Epithelial cell of esophagus (primary cell): ENCODE data around the gene CREB5.

Experiments
- DNase-seq: peaks from one replicate; pipeline ENCODE4 v3.0.0; 2010; ENCODE audit warnings: low read depth
- H3K4me3 ChIP-seq: 2 replicates; pipeline ENCODE4 v1.5.1; 2011; ENCODE audit warnings: mild to moderate bottlenecking, low read length, control low read depth
- TF ChIP-seq, protein P1 (sequence below): IDR thresholded peaks from 2 replicates; pipeline ENCODE4 v1.5.1; 2011; ENCODE audit warnings: low read depth, mild to moderate bottlenecking, low read length, control low read depth, inconsistent platforms; ENCODE audit not compliant: insufficient read depth; ENCODE audit errors: missing control alignments

Gene CREB5

DNA sequence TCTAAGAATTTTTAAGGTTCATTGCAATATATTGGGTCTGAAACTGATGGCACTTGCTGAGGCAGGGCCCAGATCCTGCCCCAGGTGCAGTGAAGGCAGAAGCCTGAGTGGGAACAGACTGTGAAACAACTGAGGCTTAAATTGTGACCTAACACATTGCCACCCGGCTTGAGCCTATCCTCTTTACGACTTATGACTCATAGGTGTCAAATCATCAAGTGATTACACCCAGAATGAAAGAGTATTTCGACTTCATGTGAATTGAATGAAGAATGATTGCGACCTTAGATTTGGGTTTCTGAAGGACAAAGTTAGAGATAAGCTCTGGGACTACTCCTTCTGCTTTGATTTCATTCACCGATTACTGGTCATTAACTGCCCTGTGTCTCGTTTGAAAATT is 200.9 kb downstream of the CREB5 start:
- H3K4me3 ChIP-seq: no peak overlapping the region
- TF ChIP-seq, protein P1, sequence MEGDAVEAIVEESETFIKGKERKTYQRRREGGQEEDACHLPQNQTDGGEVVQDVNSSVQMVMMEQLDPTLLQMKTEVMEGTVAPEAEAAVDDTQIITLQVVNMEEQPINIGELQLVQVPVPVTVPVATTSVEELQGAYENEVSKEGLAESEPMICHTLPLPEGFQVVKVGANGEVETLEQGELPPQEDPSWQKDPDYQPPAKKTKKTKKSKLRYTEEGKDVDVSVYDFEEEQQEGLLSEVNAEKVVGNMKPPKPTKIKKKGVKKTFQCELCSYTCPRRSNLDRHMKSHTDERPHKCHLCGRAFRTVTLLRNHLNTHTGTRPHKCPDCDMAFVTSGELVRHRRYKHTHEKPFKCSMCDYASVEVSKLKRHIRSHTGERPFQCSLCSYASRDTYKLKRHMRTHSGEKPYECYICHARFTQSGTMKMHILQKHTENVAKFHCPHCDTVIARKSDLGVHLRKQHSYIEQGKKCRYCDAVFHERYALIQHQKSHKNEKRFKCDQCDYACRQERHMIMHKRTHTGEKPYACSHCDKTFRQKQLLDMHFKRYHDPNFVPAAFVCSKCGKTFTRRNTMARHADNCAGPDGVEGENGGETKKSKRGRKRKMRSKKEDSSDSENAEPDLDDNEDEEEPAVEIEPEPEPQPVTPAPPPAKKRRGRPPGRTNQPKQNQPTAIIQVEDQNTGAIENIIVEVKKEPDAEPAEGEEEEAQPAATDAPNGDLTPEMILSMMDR: no peak
- DNase-seq: peak; percentile 37

DNA sequence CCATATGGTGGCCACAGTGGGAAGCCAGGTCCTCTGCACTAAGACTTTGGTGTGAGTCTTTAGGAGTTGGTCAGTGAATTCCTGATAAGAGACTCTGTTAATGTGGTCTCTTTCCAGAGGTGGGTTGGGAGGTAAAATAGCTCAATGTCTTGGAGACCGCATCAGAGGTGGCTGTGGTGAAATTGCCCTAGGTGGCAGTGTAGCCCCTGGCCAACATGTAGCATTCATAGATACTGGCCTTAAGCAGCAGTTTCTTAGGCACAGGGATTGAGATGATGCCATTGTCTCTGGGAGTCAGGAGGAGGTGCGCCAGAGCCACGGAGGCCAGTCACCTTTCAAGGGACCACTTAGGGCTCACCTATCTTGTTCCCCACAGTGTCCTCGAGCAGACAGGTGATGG is 202.8 kb downstream of the CREB5 start:
- no peak overlapping the region for H3K4me3 ChIP-seq
- DNase-seq: no peak
- TF ChIP-seq, protein P1: no peak

DNA sequence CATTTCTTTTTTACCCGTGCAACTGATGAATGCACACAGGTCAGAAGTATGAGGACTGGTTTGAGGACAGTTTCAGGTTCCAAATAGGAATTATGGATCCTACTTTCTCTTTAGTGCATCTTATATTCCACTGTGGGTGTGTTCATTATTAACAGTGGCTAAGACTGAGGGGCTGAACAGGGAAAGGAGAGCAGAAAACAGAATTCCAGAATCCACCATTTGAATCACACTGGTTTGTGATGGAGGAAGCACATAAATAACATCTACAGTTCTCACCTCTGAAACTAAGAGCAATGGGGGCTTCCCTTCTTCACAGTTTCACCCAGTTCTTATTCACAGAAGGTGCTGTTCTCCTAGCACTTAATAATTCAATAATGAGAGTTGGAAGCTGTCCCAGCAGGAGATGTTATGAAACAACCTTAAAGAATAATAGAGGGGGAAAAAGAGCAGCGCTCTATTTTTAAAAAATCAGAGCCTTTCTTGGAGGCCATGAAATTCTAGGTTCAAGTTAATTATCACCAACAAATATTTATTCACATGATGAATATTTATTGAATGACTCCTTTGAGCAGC is 205.1 kb downstream of the CREB5 start:
- no peak for DNase-seq
- TF ChIP-seq, protein P1: no peak

DNA sequence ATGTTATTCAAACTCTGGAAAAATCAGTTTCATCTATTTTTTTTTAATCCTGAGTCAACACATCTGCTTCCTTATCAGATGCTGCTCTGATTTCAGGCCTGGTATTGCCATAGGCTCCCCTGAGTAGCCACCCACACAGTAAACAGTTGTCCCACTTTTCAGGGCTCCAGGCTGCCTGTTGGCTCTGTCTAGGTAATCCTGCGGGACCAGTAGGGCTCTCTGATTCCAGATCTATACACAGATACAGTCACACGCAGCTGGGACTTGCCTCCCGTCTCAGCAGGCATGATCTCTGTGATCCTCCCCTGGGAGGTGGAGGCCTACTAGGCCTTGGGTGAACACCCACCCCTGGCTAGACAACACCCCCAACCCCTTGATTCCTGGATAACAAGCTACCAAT is 206.1 kb downstream of the CREB5 start:
- TF ChIP-seq, protein P1: no peak
- H3K4me3 ChIP-seq: no peak overlapping the region
- no peak for DNase-seq

More for the DNA sequence above, 205.1 kb downstream of the CREB5 start:
- no peak overlapping the region for H3K4me3 ChIP-seq

DNA sequence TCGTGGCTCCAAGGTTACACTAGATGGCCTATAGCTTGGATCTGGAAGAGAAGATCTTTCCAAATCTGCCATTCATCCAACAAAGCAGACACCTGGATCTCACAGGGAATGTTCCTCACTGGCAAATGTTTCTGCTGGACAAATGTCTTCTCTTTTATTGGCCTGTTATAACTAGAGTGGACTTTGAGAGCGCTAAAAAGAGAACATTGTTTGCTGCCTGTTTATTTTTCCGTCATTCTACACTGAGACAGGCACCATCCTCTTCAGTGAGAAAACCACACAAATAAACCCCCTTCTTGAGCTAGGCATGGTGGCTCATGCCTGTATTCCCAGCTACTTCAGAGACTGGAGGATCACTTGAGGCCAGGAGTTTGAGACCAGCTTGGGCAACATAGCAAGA is 206.9 kb downstream of the CREB5 start:
- DNase-seq: no peak
- TF ChIP-seq, protein P1: no peak
- no peak overlapping the region for H3K4me3 ChIP-seq

DNA sequence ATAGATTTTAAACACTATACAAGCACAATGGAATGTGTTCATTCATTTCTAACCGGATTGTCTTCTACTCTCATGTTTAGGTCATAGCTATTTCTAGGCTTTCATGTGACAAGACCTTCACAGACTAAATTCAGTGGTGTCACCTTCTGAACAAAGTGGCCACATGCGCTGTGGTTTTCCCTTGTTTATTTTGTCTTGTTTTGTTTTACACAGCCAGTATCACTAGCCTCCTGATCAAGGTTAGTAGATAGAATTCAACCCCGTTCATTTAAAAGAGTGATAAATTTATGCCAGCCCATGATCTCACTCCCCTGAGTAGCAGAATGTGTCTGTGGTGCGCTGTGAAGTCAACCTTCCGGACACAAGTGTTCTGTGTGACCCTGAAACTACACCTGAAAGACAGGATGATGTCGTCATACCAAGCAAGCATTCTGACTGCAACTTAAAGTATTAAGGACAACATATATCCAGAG is 209.1 kb downstream of the CREB5 start:
- H3K4me3 ChIP-seq: no peak overlapping the region
- no peak for DNase-seq
- TF ChIP-seq, protein P1: no peak

DNA sequence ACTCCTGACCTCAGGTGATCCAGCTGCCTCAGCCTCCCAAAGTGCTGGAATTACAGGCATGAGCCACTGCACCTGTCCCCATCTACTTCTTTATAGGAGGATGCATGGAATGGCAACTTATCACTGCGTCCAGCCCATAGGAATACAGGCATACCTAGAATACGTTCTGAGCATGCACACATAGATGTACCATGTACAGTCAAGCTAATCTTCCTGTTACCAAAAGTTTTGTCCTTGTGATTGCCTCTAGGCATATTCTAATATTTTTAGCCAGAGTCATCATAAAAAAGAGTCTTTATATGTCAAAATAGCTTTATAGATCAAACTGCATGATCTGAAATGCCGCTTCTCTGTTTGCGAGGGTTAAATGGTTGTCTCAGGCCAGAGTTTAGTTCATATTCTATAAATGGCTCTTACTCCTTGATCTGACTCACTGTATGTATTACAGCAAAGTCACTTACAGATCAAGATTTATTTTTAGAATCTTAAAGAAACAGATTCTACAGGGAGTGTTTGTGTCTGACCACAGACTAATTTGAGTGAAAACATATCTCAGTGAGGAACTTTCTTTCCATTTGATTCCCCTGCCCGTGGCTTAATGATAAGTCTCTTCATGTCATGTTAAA is 210.9 kb downstream of the CREB5 start:
- no peak overlapping the region for H3K4me3 ChIP-seq
- peak; percentile 24 for DNase-seq
- TF ChIP-seq, protein P1: no peak
